HepG2 (cell line): Measurements from ENCODE around the gene ZNF512B. TPM values are rescaled to one million over a fixed set of nuclear protein-coding genes. Genes with fewer than 3 reads are reported as not detected.
A peak's percentile ranks its signal among the peaks of the same experiment; 100 is the strongest.

Experiments
- FOXA3 ChIP-seq: IDR thresholded peaks from 2 replicates; pipeline ENCODE4 v1.6.1; 2016; ENCODE audit warnings: missing genetic modification reagents, missing compliant biosample characterization
- GABPB1 ChIP-seq: IDR thresholded peaks from 2 replicates; pipeline ENCODE4 v1.6.1; 2016; ENCODE audit warnings: mild to moderate bottlenecking, missing genetic modification reagents, moderate library complexity, missing compliant biosample characterization
- HMGXB4 ChIP-seq, 2 experiments: sonication (generic) in 1 of 2; formaldehyde crosslinking in 1 of 2; IDR thresholded peaks; 2 replicates each; pipeline versions ENCODE4 v1.4.0 to v1.6.1; 2018 to 2020; ENCODE audit warnings: missing genetic modification reagents in 2 of 2, borderline replicate concordance in 1 of 2, low read depth in 1 of 2, mild to moderate bottlenecking in 1 of 2, missing biosample characterization in 1 of 2
- JUND ChIP-seq: sonication (generic); formaldehyde crosslinking; IDR thresholded peaks from 2 replicates; pipeline ENCODE4 v1.8.0; 2022; ENCODE audit warnings: mild to moderate bottlenecking, missing genetic modification reagents
- KLF6 ChIP-seq: IDR thresholded peaks from 2 replicates; pipeline ENCODE4 v1.8.0; 2016; ENCODE audit warnings: missing biosample characterization, missing genetic modification reagents
- MAZ ChIP-seq, 2 experiments: sonication (generic) in 1 of 2; formaldehyde crosslinking in 1 of 2; IDR thresholded peaks; 2 replicates each; pipeline versions ENCODE4 v1.5.0 to v1.6.1; 2012 to 2020; ENCODE audit warnings: low read depth in 2 of 2, mild to moderate bottlenecking in 2 of 2, borderline replicate concordance in 1 of 2, improper control_type of control experiment in 1 of 2, low read length in 1 of 2, missing genetic modification reagents in 1 of 2, moderate library complexity in 1 of 2
- MED8 ChIP-seq: sonication (generic); formaldehyde crosslinking; IDR thresholded peaks from 2 replicates; pipeline ENCODE4 v1.8.1; 2023; ENCODE audit warnings: mild to moderate bottlenecking, missing genetic modification reagents; ENCODE audit not compliant: insufficient replicate concordance
- MZF1 ChIP-seq: sonication (generic); formaldehyde crosslinking; IDR thresholded peaks from 2 replicates; pipeline ENCODE4 v1.8.1; 2023; ENCODE audit warnings: mild to moderate bottlenecking, missing genetic modification reagents, borderline replicate concordance
- NFKB2 ChIP-seq: sonication (generic); formaldehyde crosslinking; IDR thresholded peaks from 2 replicates; pipeline ENCODE4 v1.4.0; 2020; ENCODE audit warnings: missing genetic modification reagents, borderline replicate concordance
- NR2F1 ChIP-seq, 2 experiments: fragments of 450-650 bp in 1 of 2; formaldehyde crosslinking in 1 of 2; IDR thresholded peaks; 2 replicates each; pipeline versions ENCODE4 v1.5.0 to v1.6.1; 2016 to 2020; ENCODE audit warnings: mild to moderate bottlenecking in 1 of 2, missing compliant biosample characterization in 1 of 2, missing genetic modification reagents in 1 of 2, moderate library complexity in 1 of 2
- THAP7 ChIP-seq: sonication (generic); formaldehyde crosslinking; IDR thresholded peaks from 2 replicates; pipeline ENCODE4 v1.8.1; 2023; ENCODE audit warnings: mild to moderate bottlenecking, missing genetic modification reagents
- ZNF432 ChIP-seq: sonication (generic); formaldehyde crosslinking; IDR thresholded peaks from 2 replicates; pipeline ENCODE4 v1.5.0; 2020; ENCODE audit warnings: missing genetic modification reagents, mild to moderate bottlenecking, borderline replicate concordance
- ZNF646 ChIP-seq: sonication (generic); formaldehyde crosslinking; IDR thresholded peaks from 2 replicates; pipeline ENCODE4 v1.9.0; 2021; ENCODE audit warnings: mild to moderate bottlenecking, missing genetic modification reagents
- ZNF691 ChIP-seq: sonication (generic); formaldehyde crosslinking; IDR thresholded peaks from 2 replicates; pipeline ENCODE4 v1.4.0; 2020; ENCODE audit warnings: missing genetic modification reagents, low read depth, mild to moderate bottlenecking, borderline replicate concordance
- ZNF883 ChIP-seq: sonication (generic); formaldehyde crosslinking; IDR thresholded peaks from 2 replicates; pipeline ENCODE4 v1.5.1; 2020; ENCODE audit warnings: mild to moderate bottlenecking, missing genetic modification reagents; ENCODE audit errors: not compliant biosample characterization
- polyA plus RNA-seq, 8 experiments: library from polyadenylated mRNA; depleted of rRNA in 3 of 8; stranded (reverse) in 7 of 8; unstranded in 1 of 8; fragments of >200 nt; fragmentation: Illumina TruSeq in 4 of 8; extraction: Trizol in 4 of 8; gene quantifications; 2 replicates each; pipeline versions ENCODE4 v1.2.1 to v1.2.3, GENCODE V29; 2011 to 2016; ENCODE audit warnings: low read depth in 4 of 8, missing spikeins in 1 of 8, mixed read lengths in 1 of 8; ENCODE audit not compliant: insufficient read depth in 1 of 8
- total RNA-seq, 5 experiments: library from RNA; depleted of rRNA; stranded (reverse); fragments of >200 nt; fragmentation: Illumina TruSeq; extraction: Trizol; gene quantifications; 2 replicates each; pipeline ENCODE4 v1.2.3, GENCODE V29; 2016; ENCODE audit warnings: low read depth in 1 of 5

Gene ZNF512B
- total and polyA plus RNA-seq, 2 of the 13 experiments (the other 11 are each of a cell fraction or from before 2014, with no cell fraction given), result 11.5 to 30.6 TPM

- TF ChIP-seq MED8 (CRISPR knock-in tag) (no peak), JUND (CRISPR knock-in tag) (peak; percentile 56; the same call in 1 of the 2 replicates), ZNF646 (CRISPR knock-in tag) (peak; percentile 85; the same call in 1 of the 2 replicates), MAZ (IDR thresholded peaks at IDR 0.05; ENCODE audit: borderline replicate concordance, low read depth, low read length) (no peak), MAZ (CRISPR knock-in tag; IDR thresholded peaks at IDR 0.05; ENCODE audit: low read depth) (0 out of 2 replicates have a peak, but pooled peaks have one; percentile 43), KLF6 (CRISPR knock-in tag) (no peak), FOXA3 (CRISPR knock-in tag) (peak; percentile 82), NFKB2 (peak; percentile 87; the same call in 1 of the 2 replicates), THAP7 (CRISPR knock-in tag) (peak; percentile 24; the same call in 1 of the 2 replicates), HMGXB4 (CRISPR knock-in tag; IDR thresholded peaks at IDR 0.05; ENCODE audit: borderline replicate concordance in 1 of 2, low read depth in 1 of 2) (peak; percentile 25 to 57; a peak in 2 of 4 replicates), NR2F1 (CRISPR knock-in tag; IDR thresholded peaks at IDR 0.05) (0 out of 4 replicates have a peak, but pooled peaks of 1 of the 2 experiments have one; percentile 34), GABPB1 (peak; percentile 59), ZNF883 (peak; percentile 3), ZNF432 (CRISPR knock-in tag) (0 out of 2 replicates have a peak, but pooled peaks have one; percentile 47), MZF1 (CRISPR knock-in tag) (no peak), ZNF691 (CRISPR knock-in tag) (peak; percentile 61; the same call in 1 of the 2 replicates)
These were observed 2.8 kb upstream of the ZNF512B start (continued) for GRCh38 chr20:63972312-63973159.
